Activated CD8-positive, alpha-beta memory T cell treated with anti-CD3 and anti-CD28 coated beads, Interleukin-2, amount 10 ng/mL, durations not matched to agents 7 days and 5 days (primary cell): Measurements from ENCODE around the gene SYTL2. TPM values are rescaled to one million over a fixed set of nuclear protein-coding genes. Genes with fewer than 3 reads are reported as not detected.
A peak's percentile ranks its signal among the peaks of the same experiment; 100 is the strongest.
"Not testable (repeated sequence)": the region's sequence is repeated elsewhere in the genome, so short reads cannot be mapped to it uniquely, and the experiment has no call there.

ENCODE experiments used
- ATAC-seq: fragments of 150-1000 bp; cut with Tn5 transposase; one replicate; pipeline ENCODE4 v1.10.0; 2021; ENCODE audit warnings: moderate library complexity
- CTCF ChIA-PET: fragments of 350-600 bp; sonication (Branson Sonifier 250); formaldehyde crosslinking; loops from one replicate; lab custom pipeline; 2021; ENCODE audit warnings: antibody characterized with exemption; lab: Charles Lee
- DNase-seq: peaks from one replicate; pipeline ENCODE4 v3.0.0-alpha.2; 2020
- H3K27ac Mint-ChIP-seq: one replicate; pipeline ENCODE4 v1.8.0; 2021; ENCODE audit warnings: mild to moderate bottlenecking, mixed read lengths
- H3K27me3 Mint-ChIP-seq: one replicate; pipeline ENCODE4 v1.8.0; 2021; ENCODE audit warnings: mixed read lengths
- H3K36me3 Mint-ChIP-seq: one replicate; pipeline ENCODE4 v1.8.0; 2021; ENCODE audit warnings: mild to moderate bottlenecking, mixed read lengths
- H3K4me1 Mint-ChIP-seq: one replicate; pipeline ENCODE4 v1.8.0; 2021; ENCODE audit warnings: mixed read lengths
- H3K4me3 Mint-ChIP-seq: one replicate; pipeline ENCODE4 v1.8.0; 2021; ENCODE audit warnings: mild to moderate bottlenecking, moderate library complexity, mixed read lengths
- H3K9me3 Mint-ChIP-seq: one replicate; pipeline ENCODE4 v1.8.0; 2022; ENCODE audit warnings: low read depth, mixed read lengths
- total RNA-seq, 2 experiments: library from RNA; stranded (reverse); gene quantifications; one replicate each; pipeline ENCODE4 v1.2.3, GENCODE V29; 2021

SYTL2 gene
- total RNA-seq, 2 experiments from 2014 or later = 73.7 to 78.0 TPM

- peaks cover 29% of the 10 kb centered on the region for H3K4me1 Mint-ChIP-seq
- H3K27ac Mint-ChIP-seq, H3K9me3 Mint-ChIP-seq, H3K27me3 Mint-ChIP-seq, DNase-seq, CTCF ChIA-PET, ATAC-seq, H3K4me3 Mint-ChIP-seq: not testable (repeated sequence)
- H3K36me3 Mint-ChIP-seq = peaks cover 24% of the 10 kb centered on the region
Observed at GRCh38 chr11:85670949-85671663, 139.8 kb downstream of the SYTL2 start.

GRCh38 chr11:85668157-85668556, 142.8 kb downstream of the SYTL2 start:
- peaks cover 4% of the 10 kb centered on the region for H3K9me3 Mint-ChIP-seq
- H3K27me3 Mint-ChIP-seq = no peaks in the 10 kb centered on the region
- DNase-seq = no peak
- H3K4me1 Mint-ChIP-seq = peaks cover 23% of the 10 kb centered on the region
- CTCF ChIA-PET = interaction anchor here (1.2 to 1.3 kb wide), 2 partner anchors 13 to 117 kb away, joined by 3 read pairs; no protein-coding TSS in a partner anchor
- no peak overlapping the region for H3K4me3 Mint-ChIP-seq
- H3K27ac Mint-ChIP-seq = no peak overlapping the region
- H3K36me3 Mint-ChIP-seq = peaks cover 24% of the 10 kb centered on the region
- ATAC-seq = no peak

- Mint-ChIP-seq H3K36me3 (peaks cover 28% of the 10 kb centered on the region), H3K27ac (no peak overlapping the region), H3K4me3 (no peak overlapping the region), H3K9me3 (no peaks in the 10 kb centered on the region), H3K27me3 (no peaks in the 10 kb centered on the region), H3K4me1 (peaks cover 19% of the 10 kb centered on the region)
- DNase-seq (no peak), ATAC-seq (no peak)
- CTCF ChIA-PET = interaction anchor here (1.4 kb wide), 1 partner anchor 29 kb away, joined by 3 read pairs; no protein-coding TSS in a partner anchor
Observed at GRCh38 chr11:85666687-85667086, 144.3 kb downstream of the SYTL2 start.

GRCh38 chr11:85665733-85666132, 145.2 kb downstream of the SYTL2 start:
- Mint-ChIP-seq H3K27me3 (no peaks in the 10 kb centered on the region), H3K27ac (peak overlapping the region; percentile 99), H3K36me3 (peaks cover 31% of the 10 kb centered on the region), H3K4me3 (peak overlapping the region; percentile 97), H3K9me3 (no peaks in the 10 kb centered on the region), H3K4me1 (peaks cover 26% of the 10 kb centered on the region)
- CTCF ChIA-PET = interaction anchor here (1.4 kb wide), 1 partner anchor 29 kb away, joined by 3 read pairs; no protein-coding TSS in a partner anchor
- ATAC-seq (no peak), DNase-seq (no peak)

GRCh38 chr11:85664615-85665481, 146.1 kb downstream of the SYTL2 start, which contains the start of gene CREBZF:
Gene CREBZF, minus strand, starts transcription at chr11:85665129. Its CDS starts 254 bp downstream, at chr11:85664875.
- peaks cover 39% of the 10 kb centered on the region for H3K36me3 Mint-ChIP-seq

GRCh38 chr11:85663753-85664614, 147.0 kb downstream of the SYTL2 start:
- CTCF ChIA-PET = interaction anchor here (0.8 to 2.9 kb wide), 17 partner anchors 11 to 554 kb away, joined by 3 to 13 read pairs (median 4); partner anchors contain the start of genes CCDC83, TMEM126A and TMEM126B
- DNase-seq (peak; percentile 94), ATAC-seq (peak; percentile 77)
- peaks cover 43% of the 10 kb centered on the region for H3K4me1 Mint-ChIP-seq
- H3K36me3 Mint-ChIP-seq = peaks cover 45% of the 10 kb centered on the region
- H3K27ac Mint-ChIP-seq = peak overlapping the region; percentile 99
- peak overlapping the region; percentile 97 for H3K4me3 Mint-ChIP-seq
- H3K9me3 Mint-ChIP-seq = no peaks in the 10 kb centered on the region
- no peaks in the 10 kb centered on the region for H3K27me3 Mint-ChIP-seq

More at GRCh38 chr11:85664615-85665481, 146.1 kb downstream of the SYTL2 start, which contains the start of gene CREBZF:
- peaks cover 35% of the 10 kb centered on the region for H3K4me1 Mint-ChIP-seq
- no peaks in the 10 kb centered on the region for H3K9me3 Mint-ChIP-seq
- H3K27me3 Mint-ChIP-seq = no peaks in the 10 kb centered on the region
- DNase-seq = peak; percentile 96
- ATAC-seq = peak; percentile 74
- peak within 1 kb of the TSS; percentile 99 for H3K27ac Mint-ChIP-seq
- CTCF ChIA-PET = interaction anchor here (0.9 to 2.9 kb wide), 12 partner anchors 9 to 553 kb away, joined by 3 to 13 read pairs (median 4); partner anchors contain the start of genes CCDC83 and TMEM126A
- peak within 1 kb of the TSS; percentile 97 for H3K4me3 Mint-ChIP-seq

- H3K27ac Mint-ChIP-seq = peak overlapping the region; percentile 99
- CTCF ChIA-PET = interaction anchor here (0.8 to 2.9 kb wide), 12 partner anchors 11 to 555 kb away, joined by 3 to 13 read pairs (median 4); partner anchors contain the start of genes CCDC83, TMEM126A and TMEM126B
- no peaks in the 10 kb centered on the region for H3K9me3 Mint-ChIP-seq
- H3K27me3 Mint-ChIP-seq = no peaks in the 10 kb centered on the region
- peaks cover 50% of the 10 kb centered on the region for H3K36me3 Mint-ChIP-seq
- no peak for DNase-seq
- peak overlapping the region; percentile 97 for H3K4me3 Mint-ChIP-seq
- peaks cover 49% of the 10 kb centered on the region for H3K4me1 Mint-ChIP-seq
- peak; percentile 11 for ATAC-seq
Observed at GRCh38 chr11:85663080-85663752, 147.7 kb downstream of the SYTL2 start.

- ATAC-seq (no peak), DNase-seq (no peak)
- Mint-ChIP-seq H3K9me3 (no peaks in the 10 kb centered on the region), H3K27me3 (no peaks in the 10 kb centered on the region), H3K36me3 (peaks cover 53% of the 10 kb centered on the region), H3K27ac (no peak overlapping the region), H3K4me1 (peaks cover 54% of the 10 kb centered on the region), H3K4me3 (peak overlapping the region; percentile 97)
- CTCF ChIA-PET = interaction anchor here (1.5 to 1.7 kb wide), 2 partner anchors 13 to 35 kb away, joined by 3 to 4 read pairs; no protein-coding TSS in a partner anchor
Observed at GRCh38 chr11:85661972-85662664, 148.8 kb downstream of the SYTL2 start.

GRCh38 chr11:85658180-85658579, 152.8 kb downstream of the SYTL2 start:
- H3K9me3 Mint-ChIP-seq = no peaks in the 10 kb centered on the region
- H3K27ac Mint-ChIP-seq = no peak overlapping the region
- no peak overlapping the region for H3K4me3 Mint-ChIP-seq
- peaks cover 61% of the 10 kb centered on the region for H3K4me1 Mint-ChIP-seq
- no peaks in the 10 kb centered on the region for H3K27me3 Mint-ChIP-seq
- DNase-seq (no peak), ATAC-seq (no peak)
- H3K36me3 Mint-ChIP-seq = peaks cover 55% of the 10 kb centered on the region
- CTCF ChIA-PET = interaction anchor here (1.0 to 1.3 kb wide), 2 partner anchors 11 to 196 kb away, joined by 3 read pairs; partner anchors contain the start of genes CCDC83 and TMEM126A

GRCh38 chr11:85656777-85657176, 154.2 kb downstream of the SYTL2 start:
- no peaks in the 10 kb centered on the region for H3K9me3 Mint-ChIP-seq
- H3K27me3 Mint-ChIP-seq = no peaks in the 10 kb centered on the region
- ATAC-seq = no peak
- CTCF ChIA-PET = interaction anchor here (1.0 kb wide), 1 partner anchor 635 kb away, joined by 3 read pairs; no protein-coding TSS in a partner anchor
- H3K4me1 Mint-ChIP-seq = peaks cover 62% of the 10 kb centered on the region
- peaks cover 50% of the 10 kb centered on the region for H3K36me3 Mint-ChIP-seq
- H3K4me3 Mint-ChIP-seq = no peak overlapping the region
- H3K27ac Mint-ChIP-seq = no peak overlapping the region
- DNase-seq = no peak

GRCh38 chr11:85654343-85654742, 156.6 kb downstream of the SYTL2 start:
- ATAC-seq, H3K27ac Mint-ChIP-seq, H3K27me3 Mint-ChIP-seq, H3K9me3 Mint-ChIP-seq, H3K4me3 Mint-ChIP-seq, DNase-seq, CTCF ChIA-PET: not testable (repeated sequence)
- Mint-ChIP-seq H3K36me3 (peaks cover 38% of the 10 kb centered on the region), H3K4me1 (peaks cover 54% of the 10 kb centered on the region)
